Upper lobe of left lung (tissue), 6 donors: Measurements from ENCODE around the gene COMMD7. TPM values are rescaled to one million over a fixed set of nuclear protein-coding genes. Genes with fewer than 3 reads are reported as not detected.

Experiments used
- ATAC-seq, 2 donors: fragments of 200-7000 bp; cut with Tn5 transposase; one replicate each; pipeline ENCODE4 v1.9.1; 2022; ENCODE audit warnings: mild to moderate bottlenecking in 2 of 2, moderate library complexity in 2 of 2; ENCODE audit not compliant: low FRiP score in 2 of 2
- DNase-seq, 2 donors: peaks; one replicate each; pipeline ENCODE4 v3.0.0-alpha.2; 2019 to 2020
- H3K27ac ChIP-seq, 4 donors: fragments of 200-600 bp; sonication (generic); one replicate each; pipeline ENCODE4 v1.5.1; 2016 to 2019
- H3K27me3 ChIP-seq, 4 donors: fragments of 200-600 bp; sonication (generic); one replicate each; pipeline ENCODE4 v1.5.1; 2017 to 2019
- H3K36me3 ChIP-seq, 4 donors: fragments of 200-600 bp; sonication (generic); one replicate each; pipeline ENCODE4 v1.5.1; 2016 to 2019
- H3K4me1 ChIP-seq, 4 donors: fragments of 200-600 bp; sonication (generic); one replicate each; pipeline ENCODE4 v1.5.1; 2018 to 2019
- H3K4me3 ChIP-seq, 4 donors: fragments of 200-600 bp; sonication (generic); one replicate each; pipeline ENCODE4 v1.5.1; 2017 to 2019; ENCODE audit warnings: mild to moderate bottlenecking in 2 of 4, moderate library complexity in 1 of 4
- H3K9me3 ChIP-seq, 4 donors: fragments of 200-600 bp; sonication (generic); one replicate each; pipeline ENCODE4 v1.5.1; 2018 to 2019
- EP300 ChIP-seq, 4 donors: sonication (generic); formaldehyde crosslinking; IDR thresholded peaks; one replicate each; pipeline ENCODE4 v1.5.1; 2017; ENCODE audit warnings: antibody characterized with exemption in 4 of 4, control low read depth in 2 of 4
- POLR2A ChIP-seq, 4 donors: fragments of 450-650 bp; IDR thresholded peaks; one replicate each; pipeline ENCODE4 v1.5.1; 2016 to 2017; ENCODE audit warnings: antibody characterized with exemption in 4 of 4, mild to moderate bottlenecking in 2 of 4
- POLR2AphosphoS5 ChIP-seq, 2 donors: sonication (generic); formaldehyde crosslinking; IDR thresholded peaks; one replicate each; pipeline ENCODE4 v1.5.1; 2017; ENCODE audit warnings: antibody characterized with exemption in 2 of 2
- WGBS, 2 donors: methylation state at CpG; one replicate each; pipeline ENCODE4 v1.1.5; 2017 to 2018; 5-methylcytosine and 5-hydroxymethylcytosine counted together
- total RNA-seq, 6 donors: library from RNA; depleted of rRNA in 4 of 6; stranded (reverse); fragments of >200 nt in 4 of 6; gene quantifications; one replicate each; pipeline versions ENCODE4 v1.1.0 to v1.2.1, GENCODE V29; 2016 to 2021
- TF ChIP-seq, protein P1 (sequence below), 6 experiments: fragments of 450-650 bp in 4 of 6; fragments of 200-600 bp in 2 of 6; sonication (generic) in 2 of 6; IDR thresholded peaks; one replicate each; pipeline ENCODE4 v1.5.1; 2016 to 2019; ENCODE audit warnings: antibody characterized with exemption in 6 of 6
- donor health status: DM: no; HTN: no; CAD: no; lungs with moderate emphysema.
- donor health status: DM: no; HTN: yes; CAD: no; lungs with severe emphysema.

The COMMD7 gene
- total RNA-seq, 6 donors from 2014 or later: 22.4 to 37.4 (median 27.3) TPM

DNA sequence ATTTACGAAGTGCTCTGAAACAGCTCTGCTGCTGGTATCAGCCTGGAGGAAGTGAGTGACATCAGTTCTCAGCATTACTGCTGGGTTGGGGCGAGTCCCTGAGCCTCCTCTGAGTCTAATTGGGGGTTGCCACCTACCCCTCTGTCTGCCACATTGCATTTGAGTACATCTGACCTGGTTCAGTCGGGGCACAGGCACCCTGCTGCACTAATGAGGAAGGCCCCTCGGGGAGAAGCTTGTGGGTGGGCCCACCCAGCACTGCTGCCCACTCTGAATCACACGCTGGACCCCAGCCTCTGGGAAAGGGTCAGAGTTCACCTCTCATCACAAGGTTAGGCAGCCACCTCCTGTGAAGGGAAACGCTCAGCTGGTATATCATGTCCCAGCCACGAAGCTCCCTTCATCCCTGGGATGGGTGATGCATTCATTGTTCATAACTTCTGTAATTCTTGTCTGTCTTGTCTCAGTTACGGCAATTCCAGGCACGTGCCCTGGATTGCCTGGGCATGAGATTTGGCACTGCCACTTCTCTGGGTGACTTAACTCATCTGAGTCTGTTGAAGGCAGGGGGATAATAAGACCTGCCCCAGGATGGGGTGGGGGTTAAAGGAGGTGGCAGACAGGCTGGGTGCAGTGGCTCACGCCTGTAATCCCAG, 32.2 kb upstream of the COMMD7 start:
- ATAC-seq: no peak
- Histone ChIP-seq H3K36me3 (no peaks in the 10 kb centered on the region), H3K4me1 (peaks cover 0 to 5% (median 1%) of the 10 kb centered on the region in 4 donors), H3K4me3 (no peak overlapping the region), H3K27me3 (no peaks in the 10 kb centered on the region), H3K9me3 (no peaks in the 10 kb centered on the region), H3K27ac (no peak overlapping the region)
- no peak for TF ChIP-seq POLR2AphosphoS5 (IDR thresholded peaks at IDR 0.05)
- TF ChIP-seq EP300 (IDR thresholded peaks at IDR 0.05): no peak
- TF ChIP-seq, protein P1, sequence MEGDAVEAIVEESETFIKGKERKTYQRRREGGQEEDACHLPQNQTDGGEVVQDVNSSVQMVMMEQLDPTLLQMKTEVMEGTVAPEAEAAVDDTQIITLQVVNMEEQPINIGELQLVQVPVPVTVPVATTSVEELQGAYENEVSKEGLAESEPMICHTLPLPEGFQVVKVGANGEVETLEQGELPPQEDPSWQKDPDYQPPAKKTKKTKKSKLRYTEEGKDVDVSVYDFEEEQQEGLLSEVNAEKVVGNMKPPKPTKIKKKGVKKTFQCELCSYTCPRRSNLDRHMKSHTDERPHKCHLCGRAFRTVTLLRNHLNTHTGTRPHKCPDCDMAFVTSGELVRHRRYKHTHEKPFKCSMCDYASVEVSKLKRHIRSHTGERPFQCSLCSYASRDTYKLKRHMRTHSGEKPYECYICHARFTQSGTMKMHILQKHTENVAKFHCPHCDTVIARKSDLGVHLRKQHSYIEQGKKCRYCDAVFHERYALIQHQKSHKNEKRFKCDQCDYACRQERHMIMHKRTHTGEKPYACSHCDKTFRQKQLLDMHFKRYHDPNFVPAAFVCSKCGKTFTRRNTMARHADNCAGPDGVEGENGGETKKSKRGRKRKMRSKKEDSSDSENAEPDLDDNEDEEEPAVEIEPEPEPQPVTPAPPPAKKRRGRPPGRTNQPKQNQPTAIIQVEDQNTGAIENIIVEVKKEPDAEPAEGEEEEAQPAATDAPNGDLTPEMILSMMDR (IDR thresholded peaks at IDR 0.05): no peak
- TF ChIP-seq POLR2A (IDR thresholded peaks at IDR 0.05): no peak
- 90 to 91% methylated on average over 7 to 10 of the region's 10 CpGs for WGBS, 2 donors
- no peak for DNase-seq

DNA sequence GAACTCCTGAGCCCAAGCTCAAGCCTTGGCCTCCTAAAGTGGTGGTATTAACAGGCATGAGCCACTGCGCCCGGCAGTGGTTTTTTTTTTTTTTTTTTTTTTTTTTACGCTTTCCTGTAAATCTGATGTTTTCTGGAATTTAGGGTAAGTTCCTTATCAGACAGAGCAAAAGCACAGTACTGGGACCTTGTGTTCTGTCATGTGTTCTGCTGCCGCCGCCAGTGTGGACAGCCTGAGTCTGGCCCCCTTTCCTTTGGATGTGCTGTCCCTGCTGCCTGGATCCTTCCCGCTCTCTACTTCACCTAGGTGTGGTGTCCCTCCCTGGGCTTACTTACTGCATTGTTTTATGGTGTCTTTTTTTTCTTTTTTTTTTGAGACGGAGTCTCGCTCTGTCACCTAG, 30.6 kb upstream of the COMMD7 start:
- ATAC-seq (no peak), DNase-seq (no peak)
- Histone ChIP-seq H3K4me1 (peaks cover 0 to 5% (median 1%) of the 10 kb centered on the region in 4 donors), H3K27me3 (no peaks in the 10 kb centered on the region), H3K9me3 (no peaks in the 10 kb centered on the region), H3K36me3 (no peaks in the 10 kb centered on the region), H3K4me3 (no peak overlapping the region), H3K27ac (no peak overlapping the region)
- 86 to 92% methylated on average over 5 to 8 of the region's 8 CpGs for WGBS, 2 donors
- TF ChIP-seq EP300 (IDR thresholded peaks at IDR 0.05) (no peak), POLR2AphosphoS5 (IDR thresholded peaks at IDR 0.05) (no peak), POLR2A (IDR thresholded peaks at IDR 0.05) (no peak)
- TF ChIP-seq, protein P1 (IDR thresholded peaks at IDR 0.05): no peak

DNA sequence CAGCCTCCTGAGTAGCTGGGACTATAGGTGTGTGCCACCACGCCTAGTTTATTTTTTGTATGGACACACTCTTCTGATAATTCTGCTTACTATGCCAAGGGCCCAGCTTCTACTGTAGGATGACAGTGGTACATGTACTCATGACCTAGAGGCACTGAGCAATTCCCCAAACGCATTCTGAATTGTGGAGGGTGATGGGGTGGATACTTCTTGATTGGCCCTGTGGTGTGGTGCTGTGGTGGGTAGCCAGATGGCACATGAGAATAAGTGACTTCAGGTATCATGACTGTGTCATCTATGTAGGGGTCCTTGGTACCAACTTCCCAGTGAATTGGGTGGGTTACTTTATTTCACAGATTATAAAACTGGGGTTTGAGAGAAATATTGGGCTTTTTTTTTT, 30.0 kb upstream of the COMMD7 start:
- ATAC-seq (no peak), DNase-seq (no peak)
- no peak overlapping the region for H3K4me3 ChIP-seq
- peaks cover 0 to 5% (median 1%) of the 10 kb centered on the region in 4 donors for H3K4me1 ChIP-seq
- H3K27ac ChIP-seq: no peak overlapping the region
- H3K27me3 ChIP-seq: no peaks in the 10 kb centered on the region
- no peaks in the 10 kb centered on the region for H3K9me3 ChIP-seq
- no peaks in the 10 kb centered on the region for H3K36me3 ChIP-seq
- no peak for TF ChIP-seq POLR2A (IDR thresholded peaks at IDR 0.05)
- TF ChIP-seq, protein P1 (IDR thresholded peaks at IDR 0.05): no peak
- no peak for TF ChIP-seq EP300 (IDR thresholded peaks at IDR 0.05)
- no peak for TF ChIP-seq POLR2AphosphoS5 (IDR thresholded peaks at IDR 0.05)
- WGBS, 2 donors: 91 to 96% methylated on average over 2 of the region's 2 CpGs

DNA sequence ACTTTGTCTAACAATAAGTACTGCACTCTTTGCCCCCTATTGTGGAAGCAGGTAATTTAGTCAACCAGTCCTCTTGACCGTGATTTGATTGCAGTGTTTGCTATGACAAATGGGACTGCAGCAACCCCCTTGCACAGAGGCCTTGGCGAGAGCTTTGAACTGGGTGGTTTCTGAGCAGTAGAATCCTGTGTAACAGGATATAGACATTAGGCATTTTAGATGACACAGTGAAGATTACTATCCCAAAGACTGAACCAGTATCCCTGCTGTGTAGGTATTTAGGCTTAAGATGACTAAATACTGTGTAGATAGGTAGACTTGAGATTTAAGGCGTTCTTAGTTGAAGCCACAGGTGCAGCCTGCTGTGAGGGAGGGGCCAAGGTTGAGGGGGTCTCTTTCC, 28.8 kb upstream of the COMMD7 start:
- no peaks in the 10 kb centered on the region for H3K9me3 ChIP-seq
- peaks cover 0 to under 1% (median 0%) of the 10 kb centered on the region in 4 donors for H3K4me1 ChIP-seq
- no peak for ATAC-seq
- TF ChIP-seq POLR2AphosphoS5 (IDR thresholded peaks at IDR 0.05): no peak
- no peak for TF ChIP-seq POLR2A (IDR thresholded peaks at IDR 0.05)
- no peak for TF ChIP-seq EP300 (IDR thresholded peaks at IDR 0.05)
- TF ChIP-seq, protein P1 (IDR thresholded peaks at IDR 0.05): no peak
- no peaks in the 10 kb centered on the region for H3K27me3 ChIP-seq
- no peaks in the 10 kb centered on the region for H3K36me3 ChIP-seq
- no peak overlapping the region for H3K4me3 ChIP-seq
- WGBS, 2 donors: 86 to 90% methylated on average over 3 of the region's 3 CpGs
- H3K27ac ChIP-seq: no peak overlapping the region
- DNase-seq: no peak
